ENCODE data around the gene AMH.

AMH gene

GRCh38 chr19:2236314-2237050 is 12.6 kb upstream of the AMH start, which contains the start of the genes PLEKHJ1 and SF3A2:
PLEKHJ1 (minus strand) TSS chr19:2236329; CDS start chr19:2236248, 81 bp downstream.
SF3A2 (plus strand) TSS chr19:2236824; CDS start chr19:2243419, 6,595 bp downstream.
- peak within 1 kb of the TSS; percentile 98 to 100 for H3K27ac ChIP-seq
- peak; percentile 98 for DNase-seq (ENCODE audit: low spot score)
- peak; percentile 99 for TF ChIP-seq CTCF (IDR thresholded peaks at IDR 0.05)
- H3K4me3 ChIP-seq: peak within 1 kb of the TSS; percentile 98

- DNase-seq (ENCODE audit: low spot score): no peak
- Histone ChIP-seq H3K27ac (peak overlapping the region; percentile 98 to 100), H3K4me3 (peak overlapping the region; percentile 98)
- TF ChIP-seq CTCF (IDR thresholded peaks at IDR 0.05): no peak
Observed at GRCh38 chr19:2237051-2237868, 11.9 kb upstream of the AMH start.

- H3K4me3 ChIP-seq: peak overlapping the region; percentile 98
Observed at GRCh38 chr19:2237869-2238153, 11.3 kb upstream of the AMH start.

GRCh38 chr19:2239173-2239572 is 9.9 kb upstream of the AMH start:
- DNase-seq (ENCODE audit: low spot score): no peak
- H3K4me3 ChIP-seq: peak overlapping the region; percentile 60
- TF ChIP-seq CTCF (IDR thresholded peaks at IDR 0.05): no peak
- H3K27ac ChIP-seq: peak overlapping the region in 1 of 2 donors; percentile 74

More at GRCh38 chr19:2237869-2238153, 11.3 kb upstream of the AMH start:
- no peak overlapping the region for H3K27ac ChIP-seq
- no peak for DNase-seq (ENCODE audit: low spot score)
- no peak for TF ChIP-seq CTCF (IDR thresholded peaks at IDR 0.05)

GRCh38 chr19:2239771-2240770 is 9.1 kb upstream of the AMH start:
- TF ChIP-seq CTCF (IDR thresholded peaks at IDR 0.05): no peak
- no peak for DNase-seq (ENCODE audit: low spot score)
- Histone ChIP-seq H3K4me3 (peak overlapping the region; percentile 60), H3K27ac (peak overlapping the region; percentile 70 to 74)

GRCh38 chr19:2240881-2241760 is 8.0 kb upstream of the AMH start:
- Histone ChIP-seq H3K27ac (peak overlapping the region; percentile 9 to 70), H3K4me3 (peak overlapping the region; percentile 60)
- DNase-seq (ENCODE audit: low spot score): no peak
- TF ChIP-seq CTCF (IDR thresholded peaks at IDR 0.05): no peak

Data from coronary artery (tissue), 2 donors.